Measurements from ENCODE around the gene RASL10B.

GRCh38 chr17:35708951-35709350, 22.5 kb upstream of the RASL10B start:
- TF ChIP-seq CTCF (IDR thresholded peaks at IDR 0.05), result no peak
- TF ChIP-seq POLR2AphosphoS5 (IDR thresholded peaks at IDR 0.05; ENCODE audit: low read depth, low read length), result no peak

Data from Panc1 (cell line).